Stomach (tissue), 4 donors: Measurements from ENCODE around the gene MAP3K1.

Source experiments
- EP300 ChIP-seq: sonication (generic); formaldehyde crosslinking; IDR thresholded peaks from one replicate; pipeline ENCODE4 v1.6.1; 2017; ENCODE audit warnings: antibody characterized with exemption
- POLR2A ChIP-seq, 4 donors: fragments of 450-650 bp; IDR thresholded peaks; one replicate each; pipeline ENCODE4 v1.6.1; 2016; ENCODE audit warnings: antibody characterized with exemption in 4 of 4, control low read depth in 2 of 4, mild to moderate bottlenecking in 1 of 4, moderate library complexity in 1 of 4
- POLR2AphosphoS5 ChIP-seq, 3 donors: sonication (generic); formaldehyde crosslinking; IDR thresholded peaks; one replicate each; pipeline ENCODE4 v1.6.1; 2016; ENCODE audit warnings: antibody characterized with exemption in 3 of 3
- TF ChIP-seq, protein P1 (sequence below), 7 experiments: fragments of 450-650 bp in 4 of 7; fragments of 200-600 bp in 3 of 7; sonication (generic) in 3 of 7; IDR thresholded peaks; one replicate each; pipeline ENCODE4 v1.5.1; 2016 to 2019; ENCODE audit warnings: antibody characterized with exemption in 7 of 7, control low read depth in 2 of 7, mild to moderate bottlenecking in 1 of 7

DNA sequence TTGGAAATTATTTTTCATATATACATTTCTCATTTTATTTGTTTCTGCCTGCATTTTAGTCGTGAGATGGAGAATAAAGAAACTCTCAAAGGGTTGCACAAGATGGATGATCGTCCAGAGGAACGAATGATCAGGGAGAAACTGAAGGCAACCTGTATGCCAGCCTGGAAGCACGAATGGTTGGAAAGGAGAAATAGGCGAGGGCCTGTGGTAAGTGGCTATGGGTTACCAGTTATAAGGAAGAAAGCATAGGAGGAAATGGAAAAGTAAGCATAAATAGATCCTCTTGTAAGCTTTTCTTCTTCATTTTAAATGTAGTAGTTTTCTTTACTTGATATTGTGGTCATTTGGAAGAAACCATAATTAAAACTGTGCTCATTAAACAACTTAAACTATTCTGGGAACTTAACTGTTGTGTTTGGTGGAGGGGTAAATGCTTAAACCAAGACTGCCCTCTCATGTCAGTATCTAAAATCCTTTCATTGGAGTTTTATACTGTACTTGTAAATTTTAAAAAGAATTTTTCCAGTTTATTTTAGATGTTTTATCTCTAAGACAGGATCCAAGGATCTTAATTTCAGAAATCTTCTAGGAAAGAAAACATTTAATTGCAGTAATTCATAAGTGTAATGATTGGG lies 41.3 kb downstream of the MAP3K1 start:
- TF ChIP-seq POLR2AphosphoS5 (IDR thresholded peaks at IDR 0.05) = no peak
- no peak for TF ChIP-seq EP300
- TF ChIP-seq, protein P1, sequence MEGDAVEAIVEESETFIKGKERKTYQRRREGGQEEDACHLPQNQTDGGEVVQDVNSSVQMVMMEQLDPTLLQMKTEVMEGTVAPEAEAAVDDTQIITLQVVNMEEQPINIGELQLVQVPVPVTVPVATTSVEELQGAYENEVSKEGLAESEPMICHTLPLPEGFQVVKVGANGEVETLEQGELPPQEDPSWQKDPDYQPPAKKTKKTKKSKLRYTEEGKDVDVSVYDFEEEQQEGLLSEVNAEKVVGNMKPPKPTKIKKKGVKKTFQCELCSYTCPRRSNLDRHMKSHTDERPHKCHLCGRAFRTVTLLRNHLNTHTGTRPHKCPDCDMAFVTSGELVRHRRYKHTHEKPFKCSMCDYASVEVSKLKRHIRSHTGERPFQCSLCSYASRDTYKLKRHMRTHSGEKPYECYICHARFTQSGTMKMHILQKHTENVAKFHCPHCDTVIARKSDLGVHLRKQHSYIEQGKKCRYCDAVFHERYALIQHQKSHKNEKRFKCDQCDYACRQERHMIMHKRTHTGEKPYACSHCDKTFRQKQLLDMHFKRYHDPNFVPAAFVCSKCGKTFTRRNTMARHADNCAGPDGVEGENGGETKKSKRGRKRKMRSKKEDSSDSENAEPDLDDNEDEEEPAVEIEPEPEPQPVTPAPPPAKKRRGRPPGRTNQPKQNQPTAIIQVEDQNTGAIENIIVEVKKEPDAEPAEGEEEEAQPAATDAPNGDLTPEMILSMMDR (IDR thresholded peaks at IDR 0.05) = no peak
- no peak for TF ChIP-seq POLR2A (IDR thresholded peaks at IDR 0.05)
